IMR-90 (cell line): ENCODE results near the gene AARS1. TPM values are rescaled to one million over a fixed set of nuclear protein-coding genes. Genes with fewer than 3 reads are reported as not detected.

Experiments
- ATAC-seq: fragments of 200-7000 bp; cut with Tn5 transposase; 2 replicates; pipeline ENCODE4 v1.9.1; 2020; ENCODE audit warnings: low read depth, mild to moderate bottlenecking, moderate library complexity
- BruUV-seq: library from RNA; stranded (reverse); fragments of 400-500 nt; replicated peaks from 2 replicates; lab custom pipeline; 2021; lab: Mats Ljungman, UMichigan
- CTCF ChIA-PET: fragments of 300-600 bp; formaldehyde crosslinking; extraction: SDS; loops from one replicate; lab custom pipeline; 2021; ENCODE audit warnings: antibody characterized with exemption; lab: Yijun Ruan, JAX
- POLR2A ChIA-PET: fragments of 300-600 bp; sonication (Branson Sonifier 250); formaldehyde crosslinking; loops from one replicate; lab custom pipeline; 2022; ENCODE audit warnings: antibody characterized with exemption; ENCODE audit not compliant: unreplicated experiment; lab: Charles Lee
- DNase-seq: peaks from one replicate; pipeline ENCODE4 v3.0.0; 2013
- H2AFZ ChIP-seq: replicated peaks from 2 replicates; pipeline ENCODE3; 2013; ENCODE audit warnings: low read length, mild to moderate bottlenecking; ENCODE audit not compliant: poor library complexity
- H2AK5ac ChIP-seq: 2 replicates; pipeline ENCODE4 v1.6.1; 2013; ENCODE audit warnings: low read depth, low read length, inconsistent platforms
- H2AK9ac ChIP-seq: replicated peaks from 2 replicates; pipeline ENCODE3; 2013; ENCODE audit warnings: mild to moderate bottlenecking, low read depth, low read length, moderate library complexity; ENCODE audit not compliant: poor library complexity
- H2BK120ac ChIP-seq: 2 replicates; pipeline ENCODE4 v1.6.1; 2013; ENCODE audit warnings: low read depth, low read length, inconsistent platforms
- H2BK15ac ChIP-seq: 3 replicates; pipeline ENCODE4 v1.6.1; 2013; ENCODE audit warnings: low read depth, low read length, inconsistent platforms
- H2BK20ac ChIP-seq: 2 replicates; pipeline ENCODE4 v1.6.1; 2013; ENCODE audit warnings: low read depth, mild to moderate bottlenecking, inconsistent platforms, low read length, moderate library complexity
- H2BK5ac ChIP-seq: 2 replicates; pipeline ENCODE4 v1.6.1; 2013; ENCODE audit warnings: mild to moderate bottlenecking, low read depth, low read length, inconsistent platforms; ENCODE audit not compliant: poor library complexity, severe bottlenecking
- H3K14ac ChIP-seq: replicated peaks from 2 replicates; pipeline ENCODE4 v1.6.1; 2013; ENCODE audit warnings: low read depth, low read length, inconsistent platforms
- H3K18ac ChIP-seq: 2 replicates; pipeline ENCODE4 v1.6.1; 2013; ENCODE audit warnings: low read depth, low read length, control low read depth
- H3K23ac ChIP-seq: 2 replicates; pipeline ENCODE4 v1.6.1; 2013; ENCODE audit warnings: low read depth, low read length, inconsistent platforms
- H3K27ac ChIP-seq: 2 replicates; pipeline ENCODE4 v1.5.1; 2013; ENCODE audit warnings: mild to moderate bottlenecking, control low read depth, low read length; ENCODE audit not compliant: insufficient read depth
- H3K27me3 ChIP-seq: 2 replicates; pipeline ENCODE4 v1.6.1; 2013; ENCODE audit warnings: low read length; ENCODE audit not compliant: control insufficient read depth, insufficient read depth
- H3K36me3 ChIP-seq: 2 replicates; pipeline ENCODE4 v1.6.1; 2013; ENCODE audit warnings: low read length, mixed read lengths; ENCODE audit not compliant: control insufficient read depth, insufficient read depth
- H3K4ac ChIP-seq: 2 replicates; pipeline ENCODE4 v1.6.1; 2013; ENCODE audit warnings: low read depth, low read length, inconsistent platforms
- H3K4me1 ChIP-seq: 2 replicates; pipeline ENCODE4 v1.6.1; 2013; ENCODE audit warnings: low read length, mixed read lengths; ENCODE audit not compliant: control insufficient read depth, insufficient read depth
- H3K4me2 ChIP-seq: 2 replicates; pipeline ENCODE4 v1.6.1; 2013; ENCODE audit warnings: low read depth, mild to moderate bottlenecking, control low read depth, low read length, moderate library complexity
- H3K4me3 ChIP-seq: 2 replicates; pipeline ENCODE4 v1.5.1; 2013; ENCODE audit warnings: low read depth, mild to moderate bottlenecking, control low read depth, low read length, moderate library complexity; ENCODE audit not compliant: insufficient read depth
- H3K56ac ChIP-seq: 2 replicates; pipeline ENCODE4 v1.6.1; 2013; ENCODE audit warnings: low read length, inconsistent platforms; ENCODE audit not compliant: insufficient read depth; ENCODE audit errors: extremely low read depth
- H3K79me1 ChIP-seq, 2 experiments: 2 replicates each; pipeline ENCODE4 v1.6.1; 2013; ENCODE audit warnings: low read length in 2 of 2, inconsistent platforms in 1 of 2, low read depth in 1 of 2
- H3K9ac ChIP-seq: 2 replicates; pipeline ENCODE4 v1.6.1; 2013; ENCODE audit warnings: low read depth, low read length, control low read depth
- H3K9me1 ChIP-seq: 2 replicates; pipeline ENCODE4 v1.6.1; 2013; ENCODE audit warnings: low read length, inconsistent platforms; ENCODE audit not compliant: insufficient read depth
- H3K9me3 ChIP-seq: 2 replicates; pipeline ENCODE4 v1.6.1; 2013; ENCODE audit warnings: low read length; ENCODE audit not compliant: control insufficient read depth, insufficient read depth
- H4K20me1 ChIP-seq: 2 replicates; pipeline ENCODE4 v1.6.1; 2013; ENCODE audit warnings: low read length, inconsistent platforms; ENCODE audit not compliant: insufficient read depth
- H4K5ac ChIP-seq: 2 replicates; pipeline ENCODE4 v1.6.1; 2013; ENCODE audit warnings: mild to moderate bottlenecking, low read depth, low read length, control low read depth
- H4K8ac ChIP-seq, 2 experiments: 2 replicates each; pipeline ENCODE4 v1.6.1; 2013; ENCODE audit warnings: low read depth in 2 of 2, low read length in 2 of 2, control low read depth in 1 of 2, inconsistent platforms in 1 of 2
- H4K91ac ChIP-seq: 2 replicates; pipeline ENCODE4 v1.6.1; 2013; ENCODE audit warnings: low read depth, low read length, inconsistent platforms; ENCODE audit not compliant: insufficient read depth
- CEBPB ChIP-seq: IDR thresholded peaks from 2 replicates; pipeline ENCODE4 v1.6.1; 2012; ENCODE audit warnings: low read depth, low read length, improper control_type of control experiment
- CHD1 ChIP-seq: IDR thresholded peaks from 2 replicates; pipeline ENCODE4 v1.6.1; 2012; ENCODE audit warnings: low read depth, low read length, improper control_type of control experiment
- ELK1 ChIP-seq: fragments of 150-350 bp; IDR thresholded peaks from 2 replicates; pipeline ENCODE4 v1.6.1; 2016; ENCODE audit warnings: low read depth, mild to moderate bottlenecking, low read length, moderate library complexity, borderline replicate concordance
- MAZ ChIP-seq: IDR thresholded peaks from 2 replicates; pipeline ENCODE4 v1.6.1; 2012; ENCODE audit warnings: low read depth, mild to moderate bottlenecking, low read length, improper control_type of control experiment, moderate library complexity, borderline replicate concordance
- MXI1 ChIP-seq: IDR thresholded peaks from 2 replicates; pipeline ENCODE4 v1.6.1; 2012; ENCODE audit warnings: low read depth, mild to moderate bottlenecking, low read length, moderate library complexity, borderline replicate concordance
- POLR2A ChIP-seq: IDR thresholded peaks from 2 replicates; pipeline ENCODE4 v1.6.1; 2012; ENCODE audit warnings: mild to moderate bottlenecking, low read depth, low read length
- RAD21 ChIP-seq: IDR thresholded peaks from 2 replicates; pipeline ENCODE4 v1.6.1; 2012; ENCODE audit warnings: low read length, improper control_type of control experiment
- RCOR1 ChIP-seq: IDR thresholded peaks from 2 replicates; pipeline ENCODE4 v1.6.1; 2012; ENCODE audit warnings: mild to moderate bottlenecking, low read length, improper control_type of control experiment; ENCODE audit not compliant: insufficient replicate concordance
- RFX5 ChIP-seq: IDR thresholded peaks from 2 replicates; pipeline ENCODE4 v1.8.0; 2012; ENCODE audit warnings: low read depth, mild to moderate bottlenecking, low read length, moderate library complexity
- WGBS, 2 experiments: methylation state at CpG; one replicate each; pipeline versions ENCODE4 v1.1.5 to v1.1.7; 2013; ENCODE audit warnings: missing lambda C conversion rate in 2 of 2; ENCODE audit not compliant: insufficient read length in 1 of 2; ENCODE audit errors: extremely low coverage in 2 of 2; 5-methylcytosine and 5-hydroxymethylcytosine counted together
- dilution Hi-C: fragments of 300-500 bp; cut with HindIII; formaldehyde crosslinking; loops from one replicate; pipeline ENCODE4 v1.14.3; 2018; ENCODE audit warnings: low sequenced_read_pairs; ENCODE audit not compliant: unreplicated experiment
- in situ Hi-C: fragments of 300-500 bp; cut with MboI; formaldehyde crosslinking; loops from 3 replicates; pipeline ENCODE4 v1.14.3; 2019; ENCODE audit warnings: low sequenced_read_pairs, inconsistent platforms, mixed read lengths
- intact Hi-C: fragments of 100-400 bp; cut with micrococcal nuclease; formaldehyde crosslinking; loops from 2 replicates; pipeline ENCODE4 v1.10.0; 2022
- polyA plus RNA-seq, 3 experiments: library from polyadenylated mRNA; depleted of rRNA; stranded (reverse); fragments of >200 nt; gene quantifications; 2 replicates each; pipeline ENCODE4 v1.2.3, GENCODE V29; 2012; ENCODE audit warnings: low replicate concordance in 1 of 3
- total RNA-seq: library from RNA; depleted of rRNA; stranded (reverse); fragments of >200 nt; gene quantifications from 2 replicates; pipeline ENCODE4 v1.2.3, GENCODE V29; 2012

AARS1 gene
- total and polyA plus RNA-seq, 2 of the 4 experiments (the other 2 are of a cell fraction) = 104 to 139 TPM

- no CpG with 5 or more reads among the region's 12 CpGs for WGBS, 2 experiments
- in situ Hi-C loops (no loop called here), dilution Hi-C loops (no loop called here), intact Hi-C loops (no loop called here)
- peaks cover 68% of the 10 kb centered on the region for H3K36me3 ChIP-seq
- H2BK15ac ChIP-seq = no peak overlapping the region
- H4K5ac ChIP-seq = no peak overlapping the region
- no peak overlapping the region for H3K4ac ChIP-seq
- no peak overlapping the region for H3K18ac ChIP-seq
- H2BK20ac ChIP-seq = no peak overlapping the region
- no TSS peak for BruUV-seq
- H3K23ac ChIP-seq = no peak overlapping the region
- H2BK5ac ChIP-seq = no peak overlapping the region
- no peak overlapping the region for H2AK5ac ChIP-seq
- H3K27ac ChIP-seq = no peak overlapping the region
- peaks cover 2% of the 10 kb centered on the region for H3K4me1 ChIP-seq
- peaks cover 6 to 44% of the 10 kb centered on the region in 2 experiments for H3K79me1 ChIP-seq
- no peak for ATAC-seq
- no peak overlapping the region for H3K4me2 ChIP-seq
- no peak overlapping the region for H3K14ac ChIP-seq
- H2BK120ac ChIP-seq = no peak overlapping the region
- no peak overlapping the region for H2AFZ ChIP-seq
- ChIA-PET CTCF (no interaction called here), POLR2A (no interaction called here)
- no peak overlapping the region for H3K4me3 ChIP-seq
- DNase-seq = no peak
- H3K27me3 ChIP-seq = no peaks in the 10 kb centered on the region
- H3K9me3 ChIP-seq = no peaks in the 10 kb centered on the region
- no peak overlapping the region for H3K9ac ChIP-seq
- no peak overlapping the region for H4K8ac ChIP-seq
- H4K20me1 ChIP-seq = peaks cover 52% of the 10 kb centered on the region
- H4K91ac ChIP-seq = no peak overlapping the region
- no peak overlapping the region for H3K56ac ChIP-seq
- peaks cover 8% of the 10 kb centered on the region; the same call in 1 of the 2 replicates for H3K9me1 ChIP-seq
- TF ChIP-seq CHD1 = no peak
- no peak for TF ChIP-seq RAD21
- TF ChIP-seq CEBPB = no peak
- TF ChIP-seq MXI1 = no peak
- TF ChIP-seq RFX5 = no peak
- no peak for TF ChIP-seq ELK1
- no peak for TF ChIP-seq RCOR1
- no peak for TF ChIP-seq MAZ
- TF ChIP-seq POLR2A = no peak
- no peak overlapping the region for H2AK9ac ChIP-seq
Measured at GRCh38 chr16:70254965-70255286, 34.4 kb downstream of the AARS1 start.
